8988T (cell line): ENCODE results near the gene ZFYVE26.
"Not testable (repeated sequence)": the region's sequence is repeated elsewhere in the genome, so short reads cannot be mapped to it uniquely, and the experiment has no call there.

Experiments
- DNase-seq: peaks from one replicate; pipeline ENCODE4 v3.0.0; 2011

ZFYVE26 gene

GRCh38 chr14:67749341-67750084 lies 66.9 kb downstream of the ZFYVE26 start:
- no peak for DNase-seq

GRCh38 chr14:67748312-67748711 lies 68.1 kb downstream of the ZFYVE26 start:
- DNase-seq = no peak

- DNase-seq = no peak
Measured at GRCh38 chr14:67746927-67747326, 69.5 kb downstream of the ZFYVE26 start.

GRCh38 chr14:67744046-67744445 lies 72.3 kb downstream of the ZFYVE26 start:
- DNase-seq = no peak

- DNase-seq = peak; percentile 33
Measured at GRCh38 chr14:67738740-67739504, 77.5 kb downstream of the ZFYVE26 start.

GRCh38 chr14:67736771-67737170 lies 79.6 kb downstream of the ZFYVE26 start:
- DNase-seq = no peak

- DNase-seq = no peak
Measured at GRCh38 chr14:67735336-67736147, 80.8 kb downstream of the ZFYVE26 start.

GRCh38 chr14:67734675-67735074 lies 81.7 kb downstream of the ZFYVE26 start:
- no peak for DNase-seq

GRCh38 chr14:67733616-67734015 lies 82.8 kb downstream of the ZFYVE26 start:
- no peak for DNase-seq

GRCh38 chr14:67729072-67729885 lies 87.1 kb downstream of the ZFYVE26 start:
- DNase-seq = no peak

- no peak for DNase-seq
Measured at GRCh38 chr14:67728258-67728657, 88.1 kb downstream of the ZFYVE26 start.

- no peak for DNase-seq
Measured at GRCh38 chr14:67727361-67727760, 89.0 kb downstream of the ZFYVE26 start.

GRCh38 chr14:67725171-67725570 lies 91.2 kb downstream of the ZFYVE26 start:
- no peak for DNase-seq

GRCh38 chr14:67722293-67722692 lies 94.1 kb downstream of the ZFYVE26 start:
- DNase-seq = peak; percentile 31

- DNase-seq = no peak
Measured at GRCh38 chr14:67721875-67722274, 94.5 kb downstream of the ZFYVE26 start.

- DNase-seq = no peak
Measured at GRCh38 chr14:67719866-67720265, 96.5 kb downstream of the ZFYVE26 start.

- not testable (repeated sequence) for DNase-seq
Measured at GRCh38 chr14:67719385-67719784, 97.0 kb downstream of the ZFYVE26 start.

GRCh38 chr14:67718265-67718664 lies 98.1 kb downstream of the ZFYVE26 start:
- DNase-seq = no peak

GRCh38 chr14:67717048-67717447 lies 99.3 kb downstream of the ZFYVE26 start:
- no peak for DNase-seq

GRCh38 chr14:67710209-67710608 lies 106.2 kb downstream of the ZFYVE26 start:
- no peak for DNase-seq

GRCh38 chr14:67709796-67710195 lies 106.6 kb downstream of the ZFYVE26 start:
- not testable (repeated sequence) for DNase-seq

- not testable (repeated sequence) for DNase-seq
Measured at GRCh38 chr14:67709346-67709745, 107.0 kb downstream of the ZFYVE26 start.

GRCh38 chr14:67705211-67705610 lies 111.2 kb downstream of the ZFYVE26 start:
- DNase-seq = no peak
